ENCODE measurements around the gene DDX17. TPM values are rescaled to one million over a fixed set of nuclear protein-coding genes. Genes with fewer than 3 reads are reported as not detected.
A peak's percentile ranks its signal among the peaks of the same experiment; 100 is the strongest.

DDX17 gene
- total and polyA plus RNA-seq, 10 of the 15 experiments (the other 5 are each of a cell fraction or from before 2014, with no cell fraction given) = 25.2 to 778 (median 266) TPM

GRCh38 chr22:38467904-38468442 is 38.1 kb downstream of the DDX17 start, which contains the start of gene KDELR3:
KDELR3 (plus strand) TSS chr22:38468096; CDS start chr22:38468234, 138 bp downstream.
- Histone ChIP-seq H3K9ac (ENCODE audit: control insufficient read depth, insufficient read depth, low read length) (no peak within 1 kb of the TSS; the same call in 1 of the 2 replicates), H3K79me2 (ENCODE audit: control insufficient read depth, insufficient read depth, low read length) (no peaks in the 10 kb centered on the region), H3K36me3 (ENCODE audit: control insufficient read depth in 2 of 2, insufficient read depth in 2 of 2, low read length in 1 of 2) (no peaks in the 10 kb centered on the region), H2AFZ (ENCODE audit: control insufficient read depth, low read depth, low read length) (peak within 1 kb of the TSS; percentile 58), H3K4me1 (ENCODE audit: control insufficient read depth, insufficient read depth, low read length) (no peaks in the 10 kb centered on the region), H3K27ac (ENCODE audit: control insufficient read depth, insufficient read depth) (no peak within 1 kb of the TSS), H3K4me2 (ENCODE audit: control insufficient read depth, insufficient read depth) (peak within 1 kb of the TSS; percentile 100), H3K27me3 (replicated peaks in 1 of 2; ENCODE audit: control insufficient read depth in 2 of 2, insufficient read depth in 2 of 2, low read length in 1 of 2) (peaks cover 2 to 8% of the 10 kb centered on the region in 2 experiments), H3K9me3 (replicated peaks; ENCODE audit: control insufficient read depth, insufficient read depth, low read length) (no peaks in the 10 kb centered on the region), H3K4me3 (peak within 1 kb of the TSS; percentile 43; the same call in 1 of the 2 replicates), H4K20me1 (ENCODE audit: control insufficient read depth, insufficient read depth) (no peaks in the 10 kb centered on the region)
- peak; percentile 57 for FAIRE-seq
- ChIA-PET POLR2A (interaction anchor here (0.6 to 1.0 kb wide), 2 partner anchors 34 to 683 kb away, joined by 3 to 5 read pairs; no protein-coding TSS in a partner anchor), SMC1A (ENCODE audit: uncharacterized antibody, unreplicated experiment) (no interaction called here), RAD21 (ENCODE audit: unreplicated experiment) (no interaction called here), CTCF (interaction anchor here (0.7 kb wide), 1 partner anchor 133 kb away, joined by 3 read pairs; no protein-coding TSS in a partner anchor)
- in situ Hi-C loops (cut with MboI) = no loop called here
- intact Hi-C loops (cut with micrococcal nuclease; ENCODE audit: unreplicated experiment) = no loop called here
- ATAC-seq = peak; percentile 89
- no TSS peak for BruUV-seq (replicated peaks)
- no peak for DNase-seq (ENCODE audit: low read depth, low spot score)
- WGBS (ENCODE audit: insufficient coverage, insufficient replicate concordance, low lambda C conversion rate, missing lambda C conversion rate) = 6% methylated on average over 41 of the region's 53 CpGs
- no peak for TF ChIP-seq E4F1 (IDR thresholded peaks at IDR 0.05; ENCODE audit: borderline replicate concordance, partially characterized antibody)
- no peak for TF ChIP-seq CEBPZ (IDR thresholded peaks at IDR 0.05; ENCODE audit: low read depth, low read length)
- TF ChIP-seq PRDM15 (CRISPR knock-in tag; IDR thresholded peaks at IDR 0.05) = no peak
- no peak for TF ChIP-seq BACH1 (IDR thresholded peaks at IDR 0.05; ENCODE audit: borderline replicate concordance)
- no peak for TF ChIP-seq ZBTB40 (IDR thresholded peaks at IDR 0.05; ENCODE audit: borderline replicate concordance)
- 0 out of 2 replicates have a peak, but pooled peaks have one; percentile 29 for TF ChIP-seq NR2F1 (conservative IDR thresholded peaks at IDR 0.05)
- TF ChIP-seq RBBP5 (conservative IDR thresholded peaks at IDR 0.05) = no peak
- no peak for TF ChIP-seq NR2C1 (IDR thresholded peaks at IDR 0.05)
- no peak for TF ChIP-seq SUZ12 (IDR thresholded peaks at IDR 0.05; ENCODE audit: unreplicated experiment)
